Tibial artery (tissue), 4 donors: ENCODE measurements around the gene CD164L2.

Source experiments
- DNase-seq, 2 donors: peaks; one replicate each; pipeline ENCODE4 v3.0.0-alpha.2; 2019
- H3K27ac ChIP-seq, 2 donors: fragments of 200-600 bp; sonication (generic) in 1 of 2; 1 replicate in 1 of 2; 2 replicates in 1 of 2; pipeline ENCODE4 v1.5.1; 2018 to 2019; ENCODE audit warnings: mild to moderate bottlenecking in 1 of 2
- H3K27me3 ChIP-seq, 2 donors: fragments of 200-600 bp; sonication (generic) in 1 of 2; one replicate each; pipeline versions ENCODE4 v1.5.1 to v1.6.0; 2016 to 2019
- H3K36me3 ChIP-seq, 3 donors: fragments of 200-600 bp; sonication (generic) in 2 of 3; one replicate each; pipeline ENCODE4 v1.5.1; 2016 to 2019; ENCODE audit warnings: mild to moderate bottlenecking in 2 of 3
- H3K4me1 ChIP-seq, 4 donors: fragments of 200-600 bp; sonication (generic) in 2 of 4; 1 replicate in 3 of 4; 2 replicates in 1 of 4; pipeline ENCODE4 v1.5.1; 2016 to 2019
- H3K4me3 ChIP-seq, 2 donors: fragments of 200-600 bp; sonication (generic) in 1 of 2; 1 replicate in 1 of 2; 2 replicates in 1 of 2; pipeline ENCODE4 v1.5.1; 2018 to 2019; ENCODE audit warnings: mild to moderate bottlenecking in 2 of 2
- H3K9me3 ChIP-seq, 3 donors: fragments of 200-600 bp; sonication (generic) in 1 of 3; one replicate each; pipeline ENCODE4 v1.5.1; 2016 to 2019
- CTCF ChIP-seq, 2 experiments: fragments of 200-600 bp in 1 of 2; fragments of 450-650 bp in 1 of 2; IDR thresholded peaks; one replicate each; pipeline ENCODE4 v1.5.1; 2017 to 2019; ENCODE audit warnings: antibody characterized with exemption in 2 of 2, mild to moderate bottlenecking in 1 of 2, moderate library complexity in 1 of 2
- intact Hi-C: fragments of 100-400 bp; cut with DNase I; formaldehyde crosslinking; loops from one replicate; pipeline ENCODE4 v1.15.0; 2023; ENCODE audit warnings: low total_unique reads

Gene CD164L2

GRCh38 chr1:27405074-27405473, 21.9 kb upstream of the CD164L2 start:
- Histone ChIP-seq H3K27me3 (no peaks in the 10 kb centered on the region), H3K4me1 (peaks cover 0 to 68% (median 42%) of the 10 kb centered on the region in 4 donors), H3K27ac (peak overlapping the region; percentile 76 to 78), H3K9me3 (no peaks in the 10 kb centered on the region), H3K4me3 (no peak overlapping the region), H3K36me3 (peaks cover 32 to 42% (median 39%) of the 10 kb centered on the region in 3 donors)
- intact Hi-C loops, result no loop called here
- DNase-seq, result peak in 1 of 2 donors; percentile 83
- no peak for TF ChIP-seq CTCF (IDR thresholded peaks at IDR 0.05)

- intact Hi-C loops, result loop anchor here (2.0 kb wide), 1 partner anchor 201 kb away; the partner anchor contains the start of gene AHDC1
- Histone ChIP-seq H3K9me3 (no peaks in the 10 kb centered on the region), H3K4me1 (peaks cover 0 to 75% (median 42%) of the 10 kb centered on the region in 4 donors), H3K36me3 (peaks cover 24 to 32% (median 30%) of the 10 kb centered on the region in 3 donors), H3K27me3 (no peaks in the 10 kb centered on the region), H3K27ac (peak overlapping the region; percentile 76 to 78), H3K4me3 (no peak overlapping the region)
- DNase-seq, result no peak
- no peak for TF ChIP-seq CTCF (IDR thresholded peaks at IDR 0.05)
Observed at GRCh38 chr1:27403931-27404330, 20.8 kb upstream of the CD164L2 start.

- H3K4me1 ChIP-seq, result peaks cover 0 to 75% (median 42%) of the 10 kb centered on the region in 4 donors
- intact Hi-C loops, result loop anchor here (2.0 kb wide), 1 partner anchor 202 kb away; the partner anchor contains the start of gene AHDC1
- peaks cover 19 to 25% (median 22%) of the 10 kb centered on the region in 3 donors for H3K36me3 ChIP-seq
- no peak for TF ChIP-seq CTCF (IDR thresholded peaks at IDR 0.05)
- peak overlapping the region in 1 of 2 donors; percentile 23 for H3K4me3 ChIP-seq
- peak; percentile 83 to 91 for DNase-seq
- H3K27ac ChIP-seq, result peak overlapping the region; percentile 76 to 78
- H3K9me3 ChIP-seq, result no peaks in the 10 kb centered on the region
- no peaks in the 10 kb centered on the region for H3K27me3 ChIP-seq
Observed at GRCh38 chr1:27403065-27403726, 20.1 kb upstream of the CD164L2 start.

GRCh38 chr1:27402349-27402754, 19.2 kb upstream of the CD164L2 start:
- Histone ChIP-seq H3K9me3 (no peaks in the 10 kb centered on the region), H3K36me3 (peaks cover 11 to 16% (median 14%) of the 10 kb centered on the region in 3 donors), H3K27ac (peak overlapping the region; percentile 76 to 78), H3K4me3 (no peak overlapping the region), H3K4me1 (peaks cover 0 to 74% (median 42%) of the 10 kb centered on the region in 4 donors), H3K27me3 (no peaks in the 10 kb centered on the region)
- intact Hi-C loops, result loop anchor here (2.0 kb wide), 1 partner anchor 202 kb away; the partner anchor contains the start of gene AHDC1
- peak; percentile 78 for TF ChIP-seq CTCF (IDR thresholded peaks at IDR 0.05)
- peak; percentile 90 to 94 for DNase-seq

- Histone ChIP-seq H3K27me3 (peaks cover 0 to 7% of the 10 kb centered on the region in 2 donors), H3K9me3 (no peaks in the 10 kb centered on the region), H3K27ac (no peak overlapping the region), H3K4me3 (no peak overlapping the region), H3K36me3 (peaks cover 0 to 4% (median 0%) of the 10 kb centered on the region in 3 donors), H3K4me1 (peaks cover 0 to 62% (median 38%) of the 10 kb centered on the region in 4 donors)
- DNase-seq, result no peak
- TF ChIP-seq CTCF (IDR thresholded peaks at IDR 0.05), result no peak
- intact Hi-C loops, result no loop called here
Observed at GRCh38 chr1:27400963-27401341, 17.8 kb upstream of the CD164L2 start.
